ENCODE measurements around the gene COLEC12.

DNA sequence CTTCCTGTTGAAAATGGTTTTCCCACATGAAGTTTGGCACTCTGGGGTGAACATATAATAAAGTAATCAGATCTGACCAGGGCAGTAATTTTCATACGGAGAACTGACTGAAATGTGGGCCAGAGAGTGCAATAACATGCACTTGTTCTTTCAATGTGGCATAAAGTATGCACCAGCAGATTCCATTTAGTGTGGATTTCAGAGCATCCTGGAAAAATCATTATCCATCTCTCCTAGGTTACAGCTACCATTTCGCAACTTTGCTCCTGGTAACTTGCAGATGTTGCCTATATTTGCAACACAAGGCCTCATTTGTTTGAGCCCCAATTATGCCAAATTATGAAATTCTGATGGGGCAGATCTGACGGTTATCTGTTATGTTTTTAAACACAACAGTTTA is 55.4 kb downstream of the COLEC12 start:
- TF ChIP-seq, protein P1, sequence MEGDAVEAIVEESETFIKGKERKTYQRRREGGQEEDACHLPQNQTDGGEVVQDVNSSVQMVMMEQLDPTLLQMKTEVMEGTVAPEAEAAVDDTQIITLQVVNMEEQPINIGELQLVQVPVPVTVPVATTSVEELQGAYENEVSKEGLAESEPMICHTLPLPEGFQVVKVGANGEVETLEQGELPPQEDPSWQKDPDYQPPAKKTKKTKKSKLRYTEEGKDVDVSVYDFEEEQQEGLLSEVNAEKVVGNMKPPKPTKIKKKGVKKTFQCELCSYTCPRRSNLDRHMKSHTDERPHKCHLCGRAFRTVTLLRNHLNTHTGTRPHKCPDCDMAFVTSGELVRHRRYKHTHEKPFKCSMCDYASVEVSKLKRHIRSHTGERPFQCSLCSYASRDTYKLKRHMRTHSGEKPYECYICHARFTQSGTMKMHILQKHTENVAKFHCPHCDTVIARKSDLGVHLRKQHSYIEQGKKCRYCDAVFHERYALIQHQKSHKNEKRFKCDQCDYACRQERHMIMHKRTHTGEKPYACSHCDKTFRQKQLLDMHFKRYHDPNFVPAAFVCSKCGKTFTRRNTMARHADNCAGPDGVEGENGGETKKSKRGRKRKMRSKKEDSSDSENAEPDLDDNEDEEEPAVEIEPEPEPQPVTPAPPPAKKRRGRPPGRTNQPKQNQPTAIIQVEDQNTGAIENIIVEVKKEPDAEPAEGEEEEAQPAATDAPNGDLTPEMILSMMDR (conservative IDR thresholded peaks at IDR 0.05) = no peak
- TF ChIP-seq ZFX (IDR thresholded peaks at IDR 0.05) = no peak
